GM19452 (cell line): ENCODE data around the gene NANS.

Source experiments
- ATAC-seq: cut with Tn5 transposase; IDR thresholded peaks from one replicate; pipeline ENCODE4 v1.9.1; 2021; ENCODE audit not compliant: unreplicated experiment

The NANS gene

DNA sequence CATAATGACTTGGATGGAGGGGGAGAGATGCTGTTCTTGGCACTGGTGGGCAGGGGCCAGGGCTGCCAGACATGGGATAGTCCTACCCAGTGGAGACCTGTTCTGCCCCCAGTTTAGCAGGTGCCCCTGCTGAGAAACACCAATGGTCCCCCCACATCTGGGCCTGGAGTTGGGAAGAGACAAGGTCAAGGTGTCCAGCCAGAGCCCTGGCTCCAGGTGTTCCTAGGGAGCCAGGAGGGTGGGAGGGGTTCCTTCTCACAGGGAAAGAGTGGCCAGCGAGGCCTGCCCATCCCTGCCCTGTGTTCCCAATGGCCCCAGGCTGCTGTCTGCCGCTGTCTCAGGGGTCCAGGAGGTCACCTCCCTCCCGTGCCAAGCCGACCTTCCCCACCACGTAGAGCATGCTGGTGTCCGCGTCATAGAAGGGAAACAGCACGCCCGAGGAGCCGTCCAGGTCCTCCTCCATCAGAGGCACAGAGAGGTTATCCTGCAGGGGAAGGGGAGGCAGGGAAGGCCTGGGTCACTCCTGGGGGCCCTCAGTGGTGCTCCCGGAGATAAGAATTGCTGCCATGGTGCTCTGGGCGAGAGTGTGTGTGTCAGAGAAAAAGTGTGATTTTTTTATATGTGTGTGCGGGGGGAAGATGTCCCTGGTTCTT, 74.2 kb downstream of the NANS start:
- no peak for ATAC-seq

DNA sequence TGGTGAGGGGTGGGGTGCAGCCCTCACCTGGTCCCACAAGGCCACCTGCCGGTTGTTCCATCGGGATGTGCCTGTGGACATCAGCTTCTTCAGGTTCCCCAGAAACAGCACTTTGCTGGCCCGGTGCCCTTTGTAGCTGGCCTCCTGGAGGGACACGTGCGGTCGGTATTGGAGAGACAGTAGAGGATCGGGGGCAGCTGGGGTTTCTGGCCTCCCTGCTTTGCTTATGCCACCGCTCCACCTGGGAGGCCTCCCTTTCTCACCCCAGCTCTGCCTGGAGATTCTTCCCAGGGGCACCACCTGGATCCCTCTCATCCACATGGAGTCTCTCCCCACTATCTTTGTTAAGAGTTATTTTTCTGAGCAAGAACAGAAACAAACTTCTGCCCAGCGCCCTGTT, 75.6 kb downstream of the NANS start:
- no peak for ATAC-seq
